Adrenal gland (tissue), 12 donors: ENCODE data around the gene MTF1. TPM values are rescaled to one million over a fixed set of nuclear protein-coding genes. Genes with fewer than 3 reads are reported as not detected.

Experiments used
- DNase-seq, 7 donors: peaks; one replicate each; pipeline ENCODE4 v3.0.0-alpha.2; 2019 to 2020
- H3K27ac ChIP-seq, 5 donors: fragments of 200-600 bp; sonication (generic) in 4 of 5; 1 replicate in 3 of 5; 2 replicates in 2 of 5; pipeline versions ENCODE4 v1.5.1 to v1.8.0; 2016 to 2020; ENCODE audit warnings: mild to moderate bottlenecking in 1 of 5
- H3K27me3 ChIP-seq: fragments of 200-600 bp; 2 replicates; pipeline ENCODE4 v1.8.0; 2021
- H3K36me3 ChIP-seq, 2 donors: fragments of 200-600 bp; replicated peaks in 1 of 2; 1 replicate in 1 of 2; 2 replicates in 1 of 2; pipeline versions ENCODE4 v1.5.1 to v1.8.0; 2018 to 2022
- H3K4me1 ChIP-seq, 2 donors: fragments of 200-600 bp; replicated peaks in 1 of 2; 1 replicate in 1 of 2; 2 replicates in 1 of 2; pipeline versions ENCODE4 v1.5.1 to v1.8.0; 2018 to 2021
- H3K4me3 ChIP-seq, 4 donors: fragments of 200-600 bp; sonication (generic) in 3 of 4; one replicate each; pipeline ENCODE4 v1.5.1; 2016 to 2018
- H3K9me3 ChIP-seq, 3 donors: fragments of 200-600 bp; sonication (generic) in 1 of 3; replicated peaks in 1 of 3; 1 replicate in 2 of 3; 2 replicates in 1 of 3; pipeline versions ENCODE4 v1.5.1 to v1.8.0; 2016 to 2021
- CTCF ChIP-seq, 6 experiments: fragments of 450-650 bp in 4 of 6; fragments of 200-600 bp in 2 of 6; sonication (generic) in 1 of 6; IDR thresholded peaks; 1 replicate in 5 of 6; 2 replicates in 1 of 6; pipeline versions ENCODE4 v1.5.1 to v1.8.0; 2016 to 2021; ENCODE audit warnings: antibody characterized with exemption in 6 of 6, mild to moderate bottlenecking in 2 of 6, moderate library complexity in 1 of 6
- POLR2A ChIP-seq, 2 donors: fragments of 450-650 bp; IDR thresholded peaks; one replicate each; pipeline ENCODE4 v1.6.1; 2017; ENCODE audit warnings: antibody characterized with exemption in 2 of 2, mild to moderate bottlenecking in 2 of 2, moderate library complexity in 1 of 2
- WGBS, 4 donors: extraction: QIAGEN DNeasy Blood & Tissue Kit in 2 of 4; methylation state at CpG; one replicate each; pipeline versions ENCODE4 v1.1.5 to v1.1.7; 2013 to 2017; 5-methylcytosine and 5-hydroxymethylcytosine counted together
- intact Hi-C, 2 donors: fragments of 100-400 bp; cut with DNase I; formaldehyde crosslinking; loops; one replicate each; pipeline versions ENCODE4 v1.14.1 to v1.15.0; 2022 to 2023
- polyA plus RNA-seq, 3 donors: library from polyadenylated mRNA; stranded (reverse); fragments of 200-250 nt in 2 of 3; fragments of 350-450 nt in 1 of 3; fragmentation: Illumina TruSeq in 1 of 3; extraction: RNeasy Lipid Tissue Mini Kit (QIAGEN cat#74804) in 1 of 3; gene quantifications; one replicate each; pipeline ENCODE4 v1.2.3, GENCODE V29; 2013 to 2014
- total RNA-seq, 9 donors: library from RNA; depleted of rRNA in 4 of 9; stranded (reverse); fragments of >200 nt in 4 of 9; fragments of 120-200 nt in 1 of 9; fragmentation: NEBNext Ultra II Directional in 1 of 9; extraction: Animal tissue kit (Norgen Biotek cat#: 25700) in 1 of 9; gene quantifications; one replicate each; pipeline versions ENCODE4 v1.1.0 to v1.2.4, GENCODE V29; 2013 to 2023
- donor health status: healthy with polysubstance abuse.
- donor health status: Bipolar disorder and iron deficiency.
- donor health status: DM: yes; HTN: yes; CAD: no.
- donor health status: DM: no; HTN: no; CAD: no.
- donor health status: DM: no; HTN: no; CAD: no.
- donor health status: DM: yes; HTN: yes; CAD: no.

Gene MTF1
- total and polyA plus RNA-seq, 12 donors: 1.4 to 28.0 (median 5.7) TPM

- H3K27ac ChIP-seq: no peak overlapping the region
- no peaks in the 10 kb centered on the region for H3K9me3 ChIP-seq
- intact Hi-C loops: no loop called here
- no peak overlapping the region for H3K4me3 ChIP-seq
- peak; percentile 43 to 71 (median 57) for DNase-seq
- no peaks in the 10 kb centered on the region for H3K36me3 ChIP-seq
- TF ChIP-seq CTCF (IDR thresholded peaks at IDR 0.05) (no peak), POLR2A (IDR thresholded peaks at IDR 0.05) (no peak)
- H3K27me3 ChIP-seq: no peaks in the 10 kb centered on the region
- 26 to 70% (median 35%) methylated on average over 9 to 22 of the region's 22 CpGs for WGBS, 4 donors
- H3K4me1 ChIP-seq: peaks cover 6 to 11% of the 10 kb centered on the region in 2 donors
Measured at GRCh38 chr1:37795340-37796125, 63.9 kb downstream of the MTF1 start.

- H3K4me3 ChIP-seq: peak overlapping the region in 1 of 4 donors; percentile 79
- WGBS, 4 donors: 14 to 43% (median 28%) methylated on average over 9 to 59 of the region's 59 CpGs
- DNase-seq: no peak
- TF ChIP-seq CTCF (IDR thresholded peaks at IDR 0.05) (no peak), POLR2A (IDR thresholded peaks at IDR 0.05) (no peak)
- H3K4me1 ChIP-seq: peaks cover 6 to 11% of the 10 kb centered on the region in 2 donors
- intact Hi-C loops: no loop called here
- H3K27ac ChIP-seq: no peak overlapping the region
- no peaks in the 10 kb centered on the region for H3K9me3 ChIP-seq
- no peaks in the 10 kb centered on the region for H3K36me3 ChIP-seq
- H3K27me3 ChIP-seq: no peaks in the 10 kb centered on the region
Measured at GRCh38 chr1:37794372-37795339, 64.7 kb downstream of the MTF1 start.

- intact Hi-C loops: no loop called here
- WGBS, 4 donors: 0 to 1% methylated on average over 68 to 81 of the region's 82 CpGs; no CpG with 5 or more reads in 2 of the 4 donors
- DNase-seq: peak; percentile 36 to 70 (median 46)
Measured at GRCh38 chr1:37793773-37794371, 65.5 kb downstream of the MTF1 start, which contains the start of gene MANEAL. MANEAL (plus strand) TSS chr1:37793847; CDS start chr1:37794183, 336 bp downstream.

More at GRCh38 chr1:37793773-37794371, 65.5 kb downstream of the MTF1 start, which contains the start of gene MANEAL:
- Histone ChIP-seq H3K4me3 (peak within 1 kb of the TSS in 2 of 4 donors; percentile 0 to 79), H3K27ac (peak within 1 kb of the TSS in 1 of 5 donors; percentile 29), H3K4me1 (peaks cover 6 to 11% of the 10 kb centered on the region in 2 donors), H3K27me3 (no peaks in the 10 kb centered on the region), H3K9me3 (no peaks in the 10 kb centered on the region), H3K36me3 (no peaks in the 10 kb centered on the region)
- TF ChIP-seq CTCF (IDR thresholded peaks at IDR 0.05) (no peak), POLR2A (IDR thresholded peaks at IDR 0.05) (no peak)
